Measurements from ENCODE around the gene ZNF280D.

Gene ZNF280D

GRCh38 chr15:56752986-56753385 is 19.7 kb upstream of the ZNF280D start:
- H3K4ac ChIP-seq (ENCODE audit: low read depth in 1 of 2, low read length in 2 of 2), result no peak overlapping the region
- no peak overlapping the region for H3K4me2 ChIP-seq (ENCODE audit: low read length, poor library complexity, severe bottlenecking)
- H3K27ac ChIP-seq (ENCODE audit: low read length, poor library complexity, severe bottlenecking), result no peak overlapping the region
- H3K79me1 ChIP-seq (replicated peaks; ENCODE audit: low read length, poor library complexity, severe bottlenecking), result no peaks in the 10 kb centered on the region
- no peak overlapping the region for H3K23ac ChIP-seq (ENCODE audit: low read length in 2 of 2)
- no peak overlapping the region for H2AFZ ChIP-seq (ENCODE audit: low read depth, low read length)
- no peak overlapping the region for H3K4me3 ChIP-seq (ENCODE audit: insufficient read depth in 1 of 2, low read depth in 1 of 2, low read length in 2 of 2)
- no peak overlapping the region for H2BK12ac ChIP-seq (ENCODE audit: low read length in 2 of 2)
- no peak overlapping the region for H3K9ac ChIP-seq (ENCODE audit: low read length)
- H3K36me3 ChIP-seq (ENCODE audit: control insufficient read depth in 1 of 2, insufficient read depth in 2 of 2, low read depth in 1 of 2, low read length in 2 of 2), result no peaks in the 10 kb centered on the region
- no peak overlapping the region for H4K8ac ChIP-seq (ENCODE audit: low read length)
- H4K91ac ChIP-seq (ENCODE audit: low read length), result no peak overlapping the region
- H3K18ac ChIP-seq (ENCODE audit: low read depth in 1 of 2, low read length in 2 of 2), result no peak overlapping the region
- H3K14ac ChIP-seq (ENCODE audit: low read length in 2 of 2), result no peak overlapping the region
- no peak overlapping the region for H2BK120ac ChIP-seq (ENCODE audit: low read depth, low read length)
- no peak overlapping the region for H2AK5ac ChIP-seq (ENCODE audit: low read length, severe bottlenecking)
- no peak overlapping the region for H2BK5ac ChIP-seq (ENCODE audit: low read depth, low read length, poor library complexity, severe bottlenecking)
- H3K4me1 ChIP-seq (ENCODE audit: control insufficient read depth, insufficient read depth, low read depth, low read length), result no peaks in the 10 kb centered on the region
- no peaks in the 10 kb centered on the region for H3K9me3 ChIP-seq (ENCODE audit: control insufficient read depth, low read length)
- WGBS, result 100% methylated on average over 1 of the region's 1 CpG
- no peak overlapping the region for H2BK15ac ChIP-seq (ENCODE audit: low read depth, poor library complexity, severe bottlenecking)
- no peak for DNase-seq
- H3K27me3 ChIP-seq (ENCODE audit: control insufficient read depth in 1 of 2, insufficient read depth in 1 of 2, low read length in 2 of 2), result no peaks in the 10 kb centered on the region

- Histone ChIP-seq H3K4ac (ENCODE audit: low read depth in 1 of 2, low read length in 2 of 2) (no peak overlapping the region), H4K8ac (ENCODE audit: low read length) (no peak overlapping the region), H3K4me2 (ENCODE audit: low read length, poor library complexity, severe bottlenecking) (no peak overlapping the region), H3K18ac (ENCODE audit: low read depth in 1 of 2, low read length in 2 of 2) (no peak overlapping the region), H3K14ac (ENCODE audit: low read length in 2 of 2) (no peak overlapping the region), H3K36me3 (ENCODE audit: control insufficient read depth in 1 of 2, insufficient read depth in 2 of 2, low read depth in 1 of 2, low read length in 2 of 2) (no peaks in the 10 kb centered on the region), H3K4me1 (ENCODE audit: control insufficient read depth, insufficient read depth, low read depth, low read length) (peaks cover under 1% of the 10 kb centered on the region), H4K91ac (ENCODE audit: low read length) (no peak overlapping the region), H3K79me1 (replicated peaks; ENCODE audit: low read length, poor library complexity, severe bottlenecking) (no peaks in the 10 kb centered on the region), H3K9me3 (ENCODE audit: control insufficient read depth, low read length) (no peaks in the 10 kb centered on the region), H3K27ac (ENCODE audit: low read length, poor library complexity, severe bottlenecking) (no peak overlapping the region), H2BK12ac (ENCODE audit: low read length in 2 of 2) (no peak overlapping the region), H2AK5ac (ENCODE audit: low read length, severe bottlenecking) (no peak overlapping the region), H2AFZ (ENCODE audit: low read depth, low read length) (no peak overlapping the region), H3K23ac (ENCODE audit: low read length in 2 of 2) (no peak overlapping the region), H3K9ac (ENCODE audit: low read length) (no peak overlapping the region), H2BK5ac (ENCODE audit: low read depth, low read length, poor library complexity, severe bottlenecking) (no peak overlapping the region), H3K4me3 (ENCODE audit: insufficient read depth in 1 of 2, low read depth in 1 of 2, low read length in 2 of 2) (no peak overlapping the region), H2BK15ac (ENCODE audit: low read depth, poor library complexity, severe bottlenecking) (no peak overlapping the region), H2BK120ac (ENCODE audit: low read depth, low read length) (no peak overlapping the region), H3K27me3 (ENCODE audit: control insufficient read depth in 1 of 2, insufficient read depth in 1 of 2, low read length in 2 of 2) (no peaks in the 10 kb centered on the region)
- no peak for DNase-seq
- WGBS, result no CpG with 5 or more reads among the region's 1 CpG
Observed at GRCh38 chr15:56749982-56750381, 16.7 kb upstream of the ZNF280D start.

- Histone ChIP-seq H2AK5ac (ENCODE audit: low read length, severe bottlenecking) (no peak overlapping the region), H3K4me2 (ENCODE audit: low read length, poor library complexity, severe bottlenecking) (no peak overlapping the region), H3K14ac (ENCODE audit: low read length in 2 of 2) (no peak overlapping the region), H3K4me3 (ENCODE audit: insufficient read depth in 1 of 2, low read depth in 1 of 2, low read length in 2 of 2) (no peak overlapping the region), H3K4me1 (ENCODE audit: control insufficient read depth, insufficient read depth, low read depth, low read length) (peaks cover 2% of the 10 kb centered on the region), H3K9me3 (ENCODE audit: control insufficient read depth, low read length) (no peaks in the 10 kb centered on the region), H2BK120ac (ENCODE audit: low read depth, low read length) (no peak overlapping the region), H3K79me1 (replicated peaks; ENCODE audit: low read length, poor library complexity, severe bottlenecking) (no peaks in the 10 kb centered on the region), H2BK15ac (ENCODE audit: low read depth, poor library complexity, severe bottlenecking) (no peak overlapping the region), H3K27ac (ENCODE audit: low read length, poor library complexity, severe bottlenecking) (no peak overlapping the region), H2AFZ (ENCODE audit: low read depth, low read length) (no peak overlapping the region), H4K91ac (ENCODE audit: low read length) (no peak overlapping the region), H3K18ac (ENCODE audit: low read depth in 1 of 2, low read length in 2 of 2) (no peak overlapping the region), H3K4ac (ENCODE audit: low read depth in 1 of 2, low read length in 2 of 2) (no peak overlapping the region), H2BK5ac (ENCODE audit: low read depth, low read length, poor library complexity, severe bottlenecking) (no peak overlapping the region), H3K36me3 (ENCODE audit: control insufficient read depth in 1 of 2, insufficient read depth in 2 of 2, low read depth in 1 of 2, low read length in 2 of 2) (no peaks in the 10 kb centered on the region), H4K8ac (ENCODE audit: low read length) (no peak overlapping the region), H3K27me3 (ENCODE audit: control insufficient read depth in 1 of 2, insufficient read depth in 1 of 2, low read length in 2 of 2) (no peaks in the 10 kb centered on the region), H3K23ac (ENCODE audit: low read length in 2 of 2) (no peak overlapping the region), H2BK12ac (ENCODE audit: low read length in 2 of 2) (no peak overlapping the region), H3K9ac (ENCODE audit: low read length) (no peak overlapping the region)
- DNase-seq, result no peak
- WGBS, result 84% methylated on average over 3 of the region's 5 CpGs
Observed at GRCh38 chr15:56744701-56745683, 11.7 kb upstream of the ZNF280D start.

- no peak overlapping the region for H3K23ac ChIP-seq (ENCODE audit: low read length in 2 of 2)
- no peaks in the 10 kb centered on the region for H3K36me3 ChIP-seq (ENCODE audit: control insufficient read depth in 1 of 2, insufficient read depth in 2 of 2, low read depth in 1 of 2, low read length in 2 of 2)
- no peak overlapping the region for H2AK5ac ChIP-seq (ENCODE audit: low read length, severe bottlenecking)
- H3K18ac ChIP-seq (ENCODE audit: low read depth in 1 of 2, low read length in 2 of 2), result no peak overlapping the region
- no peak overlapping the region for H2BK12ac ChIP-seq (ENCODE audit: low read length in 2 of 2)
- 90% methylated on average over 1 of the region's 2 CpGs for WGBS
- H3K4me2 ChIP-seq (ENCODE audit: low read length, poor library complexity, severe bottlenecking), result no peak overlapping the region
- no peak overlapping the region for H2BK120ac ChIP-seq (ENCODE audit: low read depth, low read length)
- no peak overlapping the region for H3K14ac ChIP-seq (ENCODE audit: low read length in 2 of 2)
- H4K8ac ChIP-seq (ENCODE audit: low read length), result no peak overlapping the region
- DNase-seq, result no peak
- peaks cover 2% of the 10 kb centered on the region for H3K4me1 ChIP-seq (ENCODE audit: control insufficient read depth, insufficient read depth, low read depth, low read length)
- H3K27me3 ChIP-seq (ENCODE audit: control insufficient read depth in 1 of 2, insufficient read depth in 1 of 2, low read length in 2 of 2), result no peaks in the 10 kb centered on the region
- no peak overlapping the region for H2AFZ ChIP-seq (ENCODE audit: low read depth, low read length)
- H3K9ac ChIP-seq (ENCODE audit: low read length), result no peak overlapping the region
- no peak overlapping the region for H2BK5ac ChIP-seq (ENCODE audit: low read depth, low read length, poor library complexity, severe bottlenecking)
- no peaks in the 10 kb centered on the region for H3K9me3 ChIP-seq (ENCODE audit: control insufficient read depth, low read length)
- no peaks in the 10 kb centered on the region for H3K79me1 ChIP-seq (replicated peaks; ENCODE audit: low read length, poor library complexity, severe bottlenecking)
- H3K4ac ChIP-seq (ENCODE audit: low read depth in 1 of 2, low read length in 2 of 2), result no peak overlapping the region
- no peak overlapping the region for H4K91ac ChIP-seq (ENCODE audit: low read length)
- H3K27ac ChIP-seq (ENCODE audit: low read length, poor library complexity, severe bottlenecking), result no peak overlapping the region
- H2BK15ac ChIP-seq (ENCODE audit: low read depth, poor library complexity, severe bottlenecking), result no peak overlapping the region
- no peak overlapping the region for H3K4me3 ChIP-seq (ENCODE audit: insufficient read depth in 1 of 2, low read depth in 1 of 2, low read length in 2 of 2)
Observed at GRCh38 chr15:56741541-56741940, 8.2 kb upstream of the ZNF280D start.

Data from mesenchymal stem cell (in vitro differentiated cells and primary cell).